K562 (cell line): ENCODE data around the gene PAK1IP1. TPM values are rescaled to one million over a fixed set of nuclear protein-coding genes. Genes with fewer than 3 reads are reported as not detected.

Source experiments
- ATAC-seq: fragments of 200-7000 bp; cut with Tn5 transposase; 3 replicates; pipeline ENCODE4 v1.9.1; 2020; ENCODE audit warnings: moderate library complexity
- BruUV-seq: library from RNA; stranded (reverse); fragments of 400-500 nt; replicated peaks from 2 replicates; lab custom pipeline; 2021; lab: Mats Ljungman, UMichigan
- CTCF ChIA-PET: fragments of 300-600 bp; formaldehyde crosslinking; extraction: SDS; loops from one replicate; lab custom pipeline; 2021; ENCODE audit warnings: low intra/inter-chr PET ratio; lab: Yijun Ruan, JAX
- POLR2A ChIA-PET: fragments of 300-600, 350-650 bp; sonication (Branson Sonifier 250); formaldehyde crosslinking; extraction: SDS; loops from one replicate; lab custom pipeline; 2021; ENCODE audit warnings: antibody characterized with exemption, inconsistent platforms; lab: Yijun Ruan, JAX
- DNase-seq, 4 experiments: peaks; one replicate each; pipeline versions ENCODE4 v3.0.0 to v3.0.0-alpha.2; 2011 to 2018; ENCODE audit warnings: low spot score in 3 of 4, mixed read lengths in 3 of 4; ENCODE audit errors: extremely low read depth in 1 of 4
- FAIRE-seq: peaks from 2 replicates; lab custom pipeline; 2011; peaks lifted over from hg19 to GRCh38; lab: Jason Lieb, UNC
- H2AFZ ChIP-seq: 2 replicates; pipeline ENCODE4 v1.6.0; 2011; ENCODE audit warnings: low read depth, low read length, control low read depth, inconsistent platforms
- H3K27ac ChIP-seq: fragments of 200-600 bp; 3 replicates; pipeline ENCODE4 v1.8.0; 2011; ENCODE audit warnings: low read depth, mild to moderate bottlenecking, control low read depth, inconsistent platforms, low read length, moderate library complexity, mixed read lengths; ENCODE audit errors: extremely low read depth
- H3K27me3 ChIP-seq, 2 experiments: fragments of 300-600 bp in 1 of 2; 2 replicates in 1 of 2; 3 replicates in 1 of 2; pipeline versions ENCODE4 v1.6.0 to v1.8.0; 2011; ENCODE audit warnings: inconsistent platforms in 2 of 2, low read length in 2 of 2, mild to moderate bottlenecking in 1 of 2, mixed read lengths in 1 of 2, moderate library complexity in 1 of 2; ENCODE audit not compliant: control insufficient read depth in 2 of 2, insufficient read depth in 2 of 2
- H3K36me3 ChIP-seq: fragments of 300-600 bp; 3 replicates; pipeline ENCODE4 v1.8.0; 2011; ENCODE audit warnings: mild to moderate bottlenecking, low read length, inconsistent platforms; ENCODE audit not compliant: control insufficient read depth, insufficient read depth
- H3K4me1 ChIP-seq, 2 experiments: fragments of 200-600 bp in 1 of 2; replicated peaks in 1 of 2; 2 replicates in 1 of 2; 3 replicates in 1 of 2; pipeline versions ENCODE4 v1.5.1 to v1.8.0; 2011; ENCODE audit warnings: inconsistent platforms in 2 of 2, low read length in 2 of 2, mild to moderate bottlenecking in 1 of 2, mixed read lengths in 1 of 2, moderate library complexity in 1 of 2; ENCODE audit not compliant: control insufficient read depth in 2 of 2, insufficient read depth in 2 of 2
- H3K4me2 ChIP-seq: 2 replicates; pipeline ENCODE4 v1.6.1; 2011; ENCODE audit warnings: low read length, control low read depth, inconsistent platforms, mixed read lengths; ENCODE audit not compliant: insufficient read depth
- H3K4me3 ChIP-seq: fragments of 200-600 bp; sonication (generic), shearing (Covaris generic); 2 replicates; pipeline ENCODE4 v1.5.1; 2016; ENCODE audit warnings: control low read depth, inconsistent platforms
- H3K79me2 ChIP-seq: fragments of 200-600 bp; 3 replicates; pipeline ENCODE4 v1.8.0; 2011; ENCODE audit warnings: low read length, inconsistent platforms; ENCODE audit not compliant: control insufficient read depth, insufficient read depth
- H3K9ac ChIP-seq, 2 experiments: 2 replicates each; pipeline versions ENCODE4 v1.6.0 to v1.6.1; 2011; ENCODE audit warnings: low read depth in 2 of 2, low read length in 2 of 2, control low read depth in 1 of 2, inconsistent platforms in 1 of 2, mild to moderate bottlenecking in 1 of 2, mixed read lengths in 1 of 2; ENCODE audit not compliant: insufficient read depth in 1 of 2
- H3K9me1 ChIP-seq: one replicate; pipeline ENCODE4 v1.6.0; 2011; ENCODE audit warnings: inconsistent platforms, mild to moderate bottlenecking, low read length, moderate library complexity; ENCODE audit not compliant: control insufficient read depth, insufficient read depth
- H3K9me3 ChIP-seq: replicated peaks from 2 replicates; pipeline ENCODE4 v1.5.1; 2011; ENCODE audit warnings: low read depth, low read length, inconsistent platforms; ENCODE audit not compliant: control insufficient read depth, insufficient read depth
- H4K20me1 ChIP-seq: replicated peaks from 2 replicates; pipeline ENCODE4 v1.6.1; 2011; ENCODE audit warnings: low read length, inconsistent platforms, mixed read lengths; ENCODE audit not compliant: control insufficient read depth, insufficient read depth
- ARHGAP35 ChIP-seq: fragments of 450-650 bp; IDR thresholded peaks from 2 replicates; pipeline ENCODE4 v1.6.1; 2018; ENCODE audit not compliant: partially characterized antibody
- ATF6 ChIP-seq: sonication (generic); formaldehyde crosslinking; IDR thresholded peaks from 2 replicates; pipeline ENCODE4 v1.4.0; 2020; ENCODE audit warnings: mild to moderate bottlenecking, missing genetic modification reagents
- EZH2 ChIP-seq: IDR thresholded peaks from 2 replicates; pipeline ENCODE4 v1.6.1; 2012; ENCODE audit warnings: low read depth, mild to moderate bottlenecking, inconsistent platforms, low read length, borderline replicate concordance
- FOXO4 ChIP-seq: fragments of 450-650 bp; formaldehyde crosslinking; IDR thresholded peaks from 2 replicates; pipeline ENCODE4 v1.4.0; 2020; ENCODE audit warnings: mild to moderate bottlenecking, moderate library complexity
- IRF9 ChIP-seq: fragments of 450-650 bp; IDR thresholded peaks from 2 replicates; pipeline ENCODE4 v1.6.1; 2016; ENCODE audit warnings: missing biosample characterization, missing genetic modification characterization
- NR4A1 ChIP-seq, 2 experiments: fragments of 250-450 bp in 1 of 2; fragments of 450-650 bp in 1 of 2; sonication (Bioruptor Pico) in 1 of 2; IDR thresholded peaks; 2 replicates each; pipeline versions ENCODE4 v1.4.0 to v1.6.1; 2016 to 2020; ENCODE audit warnings: mild to moderate bottlenecking in 2 of 2, missing compliant biosample characterization in 1 of 2, missing genetic modification characterization in 1 of 2, moderate library complexity in 1 of 2
- PREB ChIP-seq: sonication (generic); formaldehyde crosslinking; IDR thresholded peaks from 2 replicates; pipeline ENCODE4 v1.8.1; 2023; ENCODE audit warnings: mild to moderate bottlenecking, missing genetic modification reagents
- SREBF1 ChIP-seq: fragments of 150-350 bp; IDR thresholded peaks from 2 replicates; pipeline ENCODE4 v1.6.1; 2014; ENCODE audit warnings: antibody characterized with exemption, low read depth, low read length, borderline replicate concordance
- STAT5B ChIP-seq: fragments of 250-450 bp; sonication (Bioruptor Pico); IDR thresholded peaks from 2 replicates; pipeline ENCODE4 v1.8.0; 2021; ENCODE audit warnings: mild to moderate bottlenecking, inconsistent platforms
- TCF7 ChIP-seq: sonication (generic); IDR thresholded peaks from 2 replicates; pipeline ENCODE4 v1.6.1; 2016; ENCODE audit warnings: antibody characterized with exemption, borderline replicate concordance
- ZBTB5 ChIP-seq: fragments of 450-650 bp; IDR thresholded peaks from 2 replicates; pipeline ENCODE4 v1.6.1; 2017; ENCODE audit warnings: antibody characterized with exemption
- ZNF740 ChIP-seq, 3 experiments: fragments of 200-800 bp in 1 of 3; sonication (Bioruptor generic) in 1 of 3; sonication (generic) in 1 of 3; formaldehyde crosslinking in 1 of 3; IDR thresholded peaks; 2 replicates each; pipeline versions ENCODE4 v1.6.1 to v1.8.0; 2016 to 2022; ENCODE audit warnings: mild to moderate bottlenecking in 2 of 3, missing compliant biosample characterization in 2 of 3, missing genetic modification characterization in 2 of 3, missing genetic modification reagents in 1 of 3
- WGBS: fragments of 100-300 bp; shearing (Covaris generic); methylation state at CpG from one replicate; pipeline ENCODE4 v1.1.6; 2016; ENCODE audit warnings: low coverage, mixed read lengths; ENCODE audit not compliant: insufficient coverage; ENCODE audit errors: missing lambda C conversion rate; 5-methylcytosine and 5-hydroxymethylcytosine counted together
- in situ Hi-C: fragments of 300-500 bp; cut with MboI; formaldehyde crosslinking; loops from 4 replicates; pipeline ENCODE4 v1.15.0; 2018; ENCODE audit warnings: inconsistent platforms, mixed read lengths
- intact Hi-C: fragments of 100-400 bp; cut with micrococcal nuclease; formaldehyde crosslinking; loops from 2 replicates; pipeline ENCODE4 v1.14.2; 2022
- polyA plus RNA-seq, 8 experiments: library from polyadenylated mRNA; depleted of rRNA in 4 of 8; stranded (reverse) in 5 of 8; unstranded in 3 of 8; fragments of >200 nt; fragmentation: Nextera tagmentation in 2 of 8; fragmentation: Illumina TruSeq in 1 of 8; extraction: Ambion mirVana in 2 of 8; extraction: Trizol in 1 of 8; gene quantifications; 2 replicates each; pipeline versions ENCODE4 v1.2.1 to v1.2.3, GENCODE V29; 2011 to 2014; ENCODE audit warnings: inconsistent platforms in 1 of 8, missing spikeins in 1 of 8
- total RNA-seq, 7 experiments: library from RNA; depleted of rRNA in 6 of 7; stranded (reverse); fragments of >200 nt in 6 of 7; fragmentation: Illumina TruSeq in 2 of 7; extraction: Trizol in 2 of 7; gene quantifications; 2 replicates each; pipeline versions ENCODE4 v1.2.1 to v1.2.3, GENCODE V29; 2011 to 2021; ENCODE audit warnings: low replicate concordance in 1 of 7

PAK1IP1 gene
- total and polyA plus RNA-seq, 9 of the 15 experiments (the other 6 are each of a cell fraction or from before 2014, with no cell fraction given), result 50.0 to 200 (median 87.0) TPM

GRCh38 chr6:10662207-10662606 is 32.6 kb upstream of the PAK1IP1 start:
- in situ Hi-C loops, result no loop called here
- H3K9me1 ChIP-seq, result no peaks in the 10 kb centered on the region
- H3K36me3 ChIP-seq, result no peaks in the 10 kb centered on the region
- ChIA-PET CTCF (no interaction called here), POLR2A (interaction anchor here (0.6 to 1.3 kb wide), 3 partner anchors 9 to 32 kb away, joined by 3 to 4 read pairs (median 4); partner anchors contain the start of genes C6orf52 and PAK1IP1)
- intact Hi-C loops, result no loop called here
- no peak for ATAC-seq
- no peaks in the 10 kb centered on the region for H3K79me2 ChIP-seq
- no TSS peak for BruUV-seq
- no peak overlapping the region for H2AFZ ChIP-seq
- peaks cover 8% of the 10 kb centered on the region in 2 experiments for H3K4me1 ChIP-seq
- H3K27ac ChIP-seq, result no peak overlapping the region
- no peaks in the 10 kb centered on the region for H4K20me1 ChIP-seq
- H3K4me2 ChIP-seq, result no peak overlapping the region
- no peak overlapping the region for H3K4me3 ChIP-seq
- peaks cover 0 to 5% of the 10 kb centered on the region in 2 experiments; a peak in 2 of 5 replicates for H3K27me3 ChIP-seq
- DNase-seq, result no peak
- no peak overlapping the region for H3K9ac ChIP-seq
- 39% methylated on average over 8 of the region's 8 CpGs for WGBS
- H3K9me3 ChIP-seq, result no peaks in the 10 kb centered on the region; the same call in 1 of the 2 replicates
- no peak for FAIRE-seq
- no peak for TF ChIP-seq ZNF740 (CRISPR knock-in tag; IDR thresholded peaks at IDR 0.05)
- TF ChIP-seq ZNF740 (tag; IDR thresholded peaks at IDR 0.05), result peak in 1 of 2 experiments; percentile 96; a peak in 2 of 4 replicates
- TF ChIP-seq IRF9 (tag), result peak; percentile 77
- no peak for TF ChIP-seq ARHGAP35
- 0 out of 2 replicates have a peak, but pooled peaks have one; percentile 68 for TF ChIP-seq NR4A1 (CRISPR knock-in tag; IDR thresholded peaks at IDR 0.05)
- peak; percentile 98 for TF ChIP-seq NR4A1 (tag; IDR thresholded peaks at IDR 0.05)
- TF ChIP-seq ZBTB5, result no peak
- no peak for TF ChIP-seq STAT5B (CRISPR knock-in tag)
- no peak for TF ChIP-seq TCF7
- no peak for TF ChIP-seq PREB (CRISPR knock-in tag)
- peak; percentile 90 for TF ChIP-seq FOXO4 (CRISPR knock-in tag)
- TF ChIP-seq SREBF1, result no peak
- no peak for TF ChIP-seq ATF6 (CRISPR knock-in tag)
- no peak for TF ChIP-seq EZH2
